Measurements from ENCODE around the gene FAM193B.
"Not testable (repeated sequence)": the region's sequence is repeated elsewhere in the genome, so short reads cannot be mapped to it uniquely, and the experiment has no call there.

- not testable (repeated sequence) for TF ChIP-seq POLR2AphosphoS5 (IDR thresholded peaks at IDR 0.05; ENCODE audit: low read depth, low read length); RAD21 (IDR thresholded peaks at IDR 0.05; ENCODE audit: low read length); NRF1 (IDR thresholded peaks at IDR 0.05; ENCODE audit: low read depth, low read length); CTCF (IDR thresholded peaks at IDR 0.05); EZH2phosphoT487 (IDR thresholded peaks at IDR 0.05; ENCODE audit: borderline replicate concordance, low read depth); IRF3 (IDR thresholded peaks at IDR 0.05; ENCODE audit: low read depth, low read length); RCOR1 (IDR thresholded peaks at IDR 0.05; ENCODE audit: low read length); RFX5 (IDR thresholded peaks at IDR 0.05; ENCODE audit: low read length); CHD2 (IDR thresholded peaks at IDR 0.05; ENCODE audit: low read length, partially characterized antibody)
Measured at GRCh38 chr5:177485753-177486152, 68.6 kb downstream of the FAM193B start.
